Astrocyte (in vitro differentiated cells and primary cell): ENCODE results near the gene SDR42E1.

ENCODE experiments used
- CTCF ChIP-seq: IDR thresholded peaks from 2 replicates; pipeline ENCODE4 v1.5.1; 2011; ENCODE audit warnings: low read depth, mild to moderate bottlenecking, inconsistent platforms, low read length, moderate library complexity; ENCODE audit not compliant: insufficient read depth
- EZH2 ChIP-seq: IDR thresholded peaks from 2 replicates; pipeline ENCODE4 v1.6.1; 2012; ENCODE audit warnings: mild to moderate bottlenecking, low read length, inconsistent platforms; ENCODE audit not compliant: insufficient read depth

GRCh38 chr16:81942007-81942601 is 69.2 kb downstream of the SDR42E1 start:
- no peak for TF ChIP-seq EZH2
- no peak for TF ChIP-seq CTCF
